Measurements from ENCODE around the gene APOC4. TPM values are rescaled to one million over a fixed set of nuclear protein-coding genes. Genes with fewer than 3 reads are reported as not detected.

Gene APOC4
- total RNA-seq, 1 experiment from 2014 or later: not detected

- TF ChIP-seq E2F4 (CRISPR knock-in tag; IDR thresholded peaks at IDR 0.05; ENCODE audit: borderline replicate concordance, low read depth): no peak
- TF ChIP-seq PRRX2 (CRISPR knock-in tag; IDR thresholded peaks at IDR 0.05): no peak
- TF ChIP-seq IRF2 (CRISPR knock-in tag; IDR thresholded peaks at IDR 0.05; ENCODE audit: borderline replicate concordance, low read depth): no peak
- TF ChIP-seq HMGXB4 (CRISPR knock-in tag; IDR thresholded peaks at IDR 0.05): no peak
- TF ChIP-seq RELA (CRISPR knock-in tag; IDR thresholded peaks at IDR 0.05; ENCODE audit: borderline replicate concordance): no peak
- TF ChIP-seq MAX (CRISPR knock-in tag; IDR thresholded peaks at IDR 0.05): no peak
- no peak for TF ChIP-seq ZNF532 (CRISPR knock-in tag; IDR thresholded peaks at IDR 0.05; ENCODE audit: borderline replicate concordance)
- no peak for TF ChIP-seq ZNF121 (CRISPR knock-in tag; IDR thresholded peaks at IDR 0.05)
- TF ChIP-seq ZMAT4 (CRISPR knock-in tag; IDR thresholded peaks at IDR 0.05): no peak
Observed at GRCh38 chr19:44972802-44973201, 30.8 kb downstream of the APOC4 start (continued).

- no peaks in the 10 kb centered on the region for H3K9me3 Mint-ChIP-seq
- ChIA-PET POLR2A (no interaction called here), CTCF (interaction anchor here (0.6 to 1.0 kb wide), 2 partner anchors 20 to 139 kb away, joined by 3 to 6 read pairs; no protein-coding TSS in a partner anchor)
- ATAC-seq (no peak), DNase-seq (ENCODE audit: low spot score) (no peak)
- H3K4me1 Mint-ChIP-seq: no peaks in the 10 kb centered on the region
- H3K4me3 Mint-ChIP-seq: no peak overlapping the region
- H3K36me3 Mint-ChIP-seq: peaks cover 38% of the 10 kb centered on the region
- no peaks in the 10 kb centered on the region for H3K27me3 Mint-ChIP-seq (ENCODE audit: low read depth)
- H3K27ac Mint-ChIP-seq: peak overlapping the region; percentile 76; the same call in 1 of the 2 replicates
- TF ChIP-seq SMAD3 (CRISPR knock-in tag; IDR thresholded peaks at IDR 0.05; ENCODE audit: borderline replicate concordance) (no peak), ZNF671 (CRISPR knock-in tag; IDR thresholded peaks at IDR 0.05) (no peak), ARID4B (CRISPR knock-in tag; IDR thresholded peaks at IDR 0.05; ENCODE audit: borderline replicate concordance) (no peak), NR1H2 (CRISPR knock-in tag; IDR thresholded peaks at IDR 0.05) (no peak), JAZF1 (CRISPR knock-in tag; IDR thresholded peaks at IDR 0.05) (no peak), PRRX2 (CRISPR knock-in tag; IDR thresholded peaks at IDR 0.05) (no peak), MLX (CRISPR knock-in tag; IDR thresholded peaks at IDR 0.05) (no peak), NR2C2 (CRISPR knock-in tag; IDR thresholded peaks at IDR 0.05) (no peak), SMAD4 (CRISPR knock-in tag; IDR thresholded peaks at IDR 0.05) (no peak), ZNF423 (CRISPR knock-in tag; IDR thresholded peaks at IDR 0.05) (no peak), STAT6 (CRISPR knock-in tag; conservative IDR thresholded peaks at IDR 0.05; ENCODE audit: low read depth) (no peak)
Observed at GRCh38 chr19:44973982-44974735, 32.1 kb downstream of the APOC4 start.
